Measurements from ENCODE around the gene MBOAT2. TPM values are rescaled to one million over a fixed set of nuclear protein-coding genes. Genes with fewer than 3 reads are reported as not detected.
"Not testable (repeated sequence)": the region's sequence is repeated elsewhere in the genome, so short reads cannot be mapped to it uniquely, and the experiment has no call there.

The MBOAT2 gene
- total and polyA plus RNA-seq, 5 donors = 4.5 to 11.0 (median 8.8) TPM

DNA sequence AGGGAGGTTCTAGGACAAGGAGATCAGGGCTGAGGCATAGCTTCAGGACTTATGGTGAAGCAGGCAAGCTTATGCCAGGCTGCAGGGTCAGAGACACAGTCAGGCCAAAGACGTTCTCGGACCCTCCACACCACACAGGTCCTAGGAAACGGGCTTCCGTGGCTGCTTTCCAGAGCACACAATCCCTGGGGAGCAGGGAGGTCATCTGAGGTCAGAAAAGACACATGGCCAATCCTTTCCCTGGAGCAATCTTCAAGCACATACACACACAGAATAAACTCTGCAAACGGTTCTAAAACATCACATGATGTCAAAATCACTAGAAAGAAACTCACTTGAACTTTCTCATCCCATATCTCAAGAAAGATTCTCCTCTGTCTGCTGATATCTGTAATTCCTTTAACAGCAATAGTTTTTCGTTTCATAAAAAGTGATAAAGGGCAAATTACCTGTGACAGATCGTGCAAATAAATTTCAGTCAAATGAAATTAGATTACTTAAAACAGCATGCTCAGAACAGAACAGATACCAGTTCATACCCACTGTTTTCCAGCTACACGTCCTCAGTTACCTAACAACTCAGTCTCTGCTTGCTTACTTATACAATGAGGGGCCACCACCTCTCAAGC, 63.9 kb downstream of the MBOAT2 start:
- DNase-seq (no peak), ATAC-seq (no peak)
- Histone ChIP-seq H3K27ac (ENCODE audit: low read length) (no peak overlapping the region), H3K27me3 (ENCODE audit: control insufficient read depth, insufficient read depth) (no peaks in the 10 kb centered on the region), H3K9me3 (ENCODE audit: control insufficient read depth, low read length) (no peaks in the 10 kb centered on the region), H3K4me3 (ENCODE audit: low read length) (no peak overlapping the region), H3K4me1 (ENCODE audit: control insufficient read depth, insufficient read depth, low read length) (no peaks in the 10 kb centered on the region)
- WGBS = 77% methylated on average over 8 of the region's 8 CpGs
- intact Hi-C loops (cut with DNase I) = no loop called here

DNA sequence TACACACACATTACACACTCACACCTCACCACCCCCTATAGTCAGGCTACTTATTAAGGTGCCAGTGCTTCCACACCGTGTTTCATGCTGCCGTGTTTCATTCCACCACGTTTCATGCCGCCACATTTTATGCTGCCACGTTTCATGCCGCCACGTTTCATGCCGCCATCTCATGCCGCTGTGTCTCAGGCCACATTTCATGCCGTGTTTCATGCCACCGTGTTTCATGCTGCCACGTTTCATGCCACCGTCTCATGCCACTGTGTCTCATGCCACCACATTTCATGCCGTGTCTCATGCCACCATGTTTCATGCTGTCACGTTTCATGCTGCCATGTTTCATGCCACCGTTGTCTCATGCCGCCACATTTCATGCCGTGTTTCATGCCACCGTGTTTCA, 65.1 kb downstream of the MBOAT2 start:
- WGBS = 98% methylated on average over 19 of the region's 19 CpGs
- Histone ChIP-seq H3K4me1 (ENCODE audit: control insufficient read depth, insufficient read depth, low read length) (no peaks in the 10 kb centered on the region), H3K4me3 (ENCODE audit: low read length) (no peak overlapping the region), H3K27me3 (ENCODE audit: control insufficient read depth, insufficient read depth) (no peaks in the 10 kb centered on the region), H3K27ac (ENCODE audit: low read length) (no peak overlapping the region), H3K9me3 (ENCODE audit: control insufficient read depth, low read length) (no peaks in the 10 kb centered on the region)
- ATAC-seq (no peak), DNase-seq (no peak)
- intact Hi-C loops (cut with DNase I) = no loop called here

DNA sequence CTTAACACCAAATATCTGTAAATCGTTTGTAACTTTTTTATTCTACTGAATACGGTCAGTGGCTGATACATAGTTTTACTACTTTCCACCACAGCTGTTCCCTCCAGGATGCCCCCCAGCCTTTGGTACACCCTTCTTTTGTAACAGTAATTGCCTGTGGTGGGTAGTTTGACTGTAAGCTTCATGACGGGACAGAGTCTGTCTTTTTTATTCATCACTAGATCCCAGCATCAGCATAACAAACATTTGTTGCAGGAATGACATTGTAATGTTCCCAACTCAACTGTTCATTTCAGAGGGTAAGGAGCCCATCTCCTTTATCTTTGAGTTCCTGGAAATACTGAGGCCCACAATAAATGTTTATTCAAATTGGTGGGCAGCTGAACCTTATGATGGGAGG, 67.5 kb downstream of the MBOAT2 start:
- DNase-seq (no peak), ATAC-seq (no peak)
- no peak overlapping the region for H3K4me3 ChIP-seq (ENCODE audit: low read length)
- intact Hi-C loops (cut with DNase I) = no loop called here
- no peaks in the 10 kb centered on the region for H3K9me3 ChIP-seq (ENCODE audit: control insufficient read depth, low read length)
- no peak overlapping the region for H3K27ac ChIP-seq (ENCODE audit: low read length)
- H3K4me1 ChIP-seq (ENCODE audit: control insufficient read depth, insufficient read depth, low read length) = no peaks in the 10 kb centered on the region
- no peaks in the 10 kb centered on the region for H3K27me3 ChIP-seq (ENCODE audit: control insufficient read depth, insufficient read depth)
- WGBS = 88% methylated on average over 3 of the region's 3 CpGs

DNA sequence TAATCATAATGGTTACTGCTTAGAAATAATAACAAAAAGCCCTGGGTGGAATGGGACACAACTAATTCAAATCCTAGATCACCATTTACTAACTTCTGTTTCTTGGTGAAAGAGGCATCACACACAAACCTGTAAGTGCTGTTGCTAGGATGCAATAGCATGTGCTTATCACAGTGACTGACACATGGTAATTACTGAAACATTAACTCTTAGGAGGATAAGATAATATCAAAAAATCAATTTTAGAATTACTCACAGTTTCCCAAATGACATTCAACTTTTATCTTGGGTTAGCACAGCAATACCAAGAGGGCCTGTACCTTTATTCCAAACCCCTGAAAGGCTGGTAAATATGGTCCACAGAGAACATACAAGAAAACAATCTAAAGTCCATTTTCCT, 69.1 kb downstream of the MBOAT2 start:
- Histone ChIP-seq H3K27ac (ENCODE audit: low read length) (no peak overlapping the region), H3K4me3 (ENCODE audit: low read length) (no peak overlapping the region), H3K27me3 (ENCODE audit: control insufficient read depth, insufficient read depth) (no peaks in the 10 kb centered on the region), H3K9me3 (ENCODE audit: control insufficient read depth, low read length) (no peaks in the 10 kb centered on the region), H3K4me1 (ENCODE audit: control insufficient read depth, insufficient read depth, low read length) (no peaks in the 10 kb centered on the region)
- intact Hi-C loops (cut with DNase I) = no loop called here
- DNase-seq (no peak), ATAC-seq (no peak)

DNA sequence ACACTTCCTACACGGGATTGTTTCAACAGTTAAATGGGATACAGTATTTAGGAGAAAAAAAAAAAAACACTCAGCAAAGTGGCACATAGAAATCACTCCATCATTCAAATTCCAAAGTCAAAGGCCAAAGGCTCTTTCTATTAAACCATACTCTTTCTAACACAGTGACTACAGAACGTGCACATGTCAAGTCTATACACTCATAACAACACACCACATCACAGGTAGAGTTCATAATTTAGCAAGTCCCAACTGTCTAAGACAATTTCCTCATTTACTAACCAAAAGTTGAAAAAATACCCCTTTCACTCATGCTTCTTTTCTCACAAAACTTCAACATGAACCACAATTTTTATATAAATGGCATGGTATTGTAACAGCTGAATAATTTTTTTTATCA, 70.8 kb downstream of the MBOAT2 start:
- 83% methylated on average over 2 of the region's 2 CpGs for WGBS
- ATAC-seq = no peak
- no peak overlapping the region for H3K27ac ChIP-seq (ENCODE audit: low read length)
- no peaks in the 10 kb centered on the region for H3K4me1 ChIP-seq (ENCODE audit: control insufficient read depth, insufficient read depth, low read length)
- H3K9me3 ChIP-seq (ENCODE audit: control insufficient read depth, low read length) = no peaks in the 10 kb centered on the region
- DNase-seq = no peak
- no peaks in the 10 kb centered on the region for H3K27me3 ChIP-seq (ENCODE audit: control insufficient read depth, insufficient read depth)
- H3K4me3 ChIP-seq (ENCODE audit: low read length) = no peak overlapping the region
- intact Hi-C loops (cut with DNase I) = no loop called here

DNA sequence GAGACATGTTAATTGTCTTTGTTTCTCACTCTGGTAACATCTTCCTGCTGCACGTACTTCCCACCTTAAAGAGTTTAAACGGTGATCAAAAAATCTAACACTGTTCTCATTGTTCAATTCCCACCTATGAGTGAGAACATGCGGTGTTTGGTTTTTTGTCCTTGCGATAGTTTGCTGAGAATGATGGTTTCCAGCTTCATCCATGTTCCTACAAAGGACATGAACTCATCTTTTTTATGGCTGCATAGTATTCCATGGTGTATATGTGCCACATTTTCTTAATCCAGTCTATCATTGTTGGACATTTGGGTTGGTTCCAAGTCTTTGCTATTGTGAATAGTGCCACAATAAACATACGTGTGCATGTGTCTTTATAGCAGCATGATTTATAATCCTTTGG, 73.3 kb downstream of the MBOAT2 start:
- intact Hi-C loops (cut with DNase I); H3K27me3 ChIP-seq (ENCODE audit: control insufficient read depth, insufficient read depth); DNase-seq; H3K9me3 ChIP-seq (ENCODE audit: control insufficient read depth, low read length); ATAC-seq; H3K27ac ChIP-seq (ENCODE audit: low read length); H3K4me3 ChIP-seq (ENCODE audit: low read length); H3K4me1 ChIP-seq (ENCODE audit: control insufficient read depth, insufficient read depth, low read length): not testable (repeated sequence)
- WGBS = 95% methylated on average over 5 of the region's 5 CpGs

DNA sequence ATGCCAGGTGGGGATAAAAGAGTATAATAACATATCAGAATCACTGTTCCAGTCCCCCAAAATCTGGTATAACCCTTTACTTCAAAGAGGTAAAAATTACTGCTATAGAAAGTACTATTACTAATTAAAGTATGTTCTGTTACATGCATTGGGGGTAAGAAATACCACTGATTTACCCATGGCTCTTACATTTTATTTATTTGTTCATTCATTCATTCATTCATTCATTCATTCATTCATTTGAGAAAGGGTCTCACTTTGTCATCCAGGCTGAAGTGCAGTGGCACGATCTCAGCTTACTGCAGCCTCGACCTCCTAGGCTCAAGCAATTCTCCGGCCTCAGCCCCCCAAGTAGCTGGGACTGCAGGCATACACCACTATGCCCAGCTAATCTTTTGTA, 74.4 kb downstream of the MBOAT2 start:
- Histone ChIP-seq H3K27ac (ENCODE audit: low read length) (no peak overlapping the region), H3K4me1 (ENCODE audit: control insufficient read depth, insufficient read depth, low read length) (no peaks in the 10 kb centered on the region), H3K27me3 (ENCODE audit: control insufficient read depth, insufficient read depth) (no peaks in the 10 kb centered on the region), H3K9me3 (ENCODE audit: control insufficient read depth, low read length) (no peaks in the 10 kb centered on the region), H3K4me3 (ENCODE audit: low read length) (no peak overlapping the region)
- 98% methylated on average over 3 of the region's 3 CpGs for WGBS
- no peak for DNase-seq
- intact Hi-C loops (cut with DNase I) = no loop called here
- no peak for ATAC-seq

DNA sequence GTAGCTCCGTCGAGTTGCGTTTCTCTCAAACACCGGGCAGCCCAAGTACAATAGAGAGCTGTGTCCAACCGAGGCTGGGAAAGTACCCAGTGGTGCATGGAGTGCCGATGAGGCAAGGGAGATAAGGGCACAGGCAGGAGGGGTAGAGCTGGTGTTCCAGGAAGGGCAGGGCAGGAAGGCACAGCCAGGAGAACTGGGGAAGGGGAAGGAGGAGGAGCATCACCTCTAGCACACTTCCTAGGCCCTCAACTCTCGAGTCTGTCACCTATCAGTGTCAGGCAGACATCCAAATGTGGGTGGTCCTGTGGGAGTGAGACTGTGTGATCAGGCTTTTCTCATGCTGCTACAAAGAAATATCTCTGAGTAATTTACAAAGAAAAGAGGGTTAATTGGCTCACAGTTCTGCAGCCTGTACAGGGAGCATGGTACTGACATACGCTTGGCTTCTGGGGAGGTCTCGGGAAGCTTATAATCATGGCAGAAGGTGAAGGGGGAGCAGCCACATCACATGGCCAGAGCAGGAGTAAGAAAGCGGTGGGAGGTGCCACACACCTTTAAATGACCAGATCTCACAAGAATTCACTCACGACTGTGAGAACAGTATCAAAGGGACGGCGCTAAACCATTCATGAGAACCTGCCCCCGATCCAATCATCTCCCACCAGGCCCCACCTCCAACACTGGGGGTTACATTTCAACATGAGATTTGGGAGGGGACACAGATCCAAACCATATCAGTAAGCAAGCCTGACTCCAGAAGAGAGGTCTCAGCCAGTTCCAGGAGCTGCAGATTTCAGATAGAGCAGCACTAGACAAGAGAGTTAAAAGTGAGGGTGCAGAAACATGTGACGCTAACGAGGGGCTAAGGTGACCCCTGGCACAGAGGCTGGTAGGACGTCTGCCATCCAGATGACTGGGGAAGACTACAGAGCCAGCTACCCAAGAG, 75.7 kb downstream of the MBOAT2 start:
- Histone ChIP-seq H3K4me3 (ENCODE audit: low read length) (no peak overlapping the region), H3K27me3 (ENCODE audit: control insufficient read depth, insufficient read depth) (no peaks in the 10 kb centered on the region), H3K9me3 (ENCODE audit: control insufficient read depth, low read length) (no peaks in the 10 kb centered on the region), H3K27ac (ENCODE audit: low read length) (no peak overlapping the region), H3K4me1 (ENCODE audit: control insufficient read depth, insufficient read depth, low read length) (no peaks in the 10 kb centered on the region)
- 83% methylated on average over 17 of the region's 17 CpGs for WGBS
- no peak for DNase-seq
- intact Hi-C loops (cut with DNase I) = no loop called here
- ATAC-seq = no peak

DNA sequence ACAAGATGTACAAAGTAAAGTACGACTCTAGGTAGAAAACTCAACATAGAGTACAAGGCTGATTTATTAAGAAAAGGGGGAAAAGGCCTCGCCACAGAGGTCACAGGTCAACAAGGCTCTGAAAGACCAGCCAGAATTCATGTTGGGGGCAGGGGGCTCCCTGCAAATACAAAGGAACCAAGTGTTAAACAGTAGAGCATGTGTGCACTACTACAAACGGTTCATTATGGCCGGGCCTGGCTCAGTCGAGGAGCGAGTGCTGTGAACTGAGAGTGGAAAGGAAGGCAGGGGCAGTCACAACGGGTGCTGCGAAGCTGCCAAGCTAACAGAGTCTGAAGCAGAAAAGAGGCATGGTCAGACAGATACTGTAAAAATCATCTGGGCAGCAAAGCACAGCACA, 77.1 kb downstream of the MBOAT2 start:
- DNase-seq (no peak), ATAC-seq (no peak)
- intact Hi-C loops (cut with DNase I) = no loop called here
- Histone ChIP-seq H3K4me3 (ENCODE audit: low read length) (no peak overlapping the region), H3K4me1 (ENCODE audit: control insufficient read depth, insufficient read depth, low read length) (no peaks in the 10 kb centered on the region), H3K27me3 (ENCODE audit: control insufficient read depth, insufficient read depth) (no peaks in the 10 kb centered on the region), H3K9me3 (ENCODE audit: control insufficient read depth, low read length) (no peaks in the 10 kb centered on the region), H3K27ac (ENCODE audit: low read length) (no peak overlapping the region)
- WGBS = 89% methylated on average over 8 of the region's 8 CpGs

DNA sequence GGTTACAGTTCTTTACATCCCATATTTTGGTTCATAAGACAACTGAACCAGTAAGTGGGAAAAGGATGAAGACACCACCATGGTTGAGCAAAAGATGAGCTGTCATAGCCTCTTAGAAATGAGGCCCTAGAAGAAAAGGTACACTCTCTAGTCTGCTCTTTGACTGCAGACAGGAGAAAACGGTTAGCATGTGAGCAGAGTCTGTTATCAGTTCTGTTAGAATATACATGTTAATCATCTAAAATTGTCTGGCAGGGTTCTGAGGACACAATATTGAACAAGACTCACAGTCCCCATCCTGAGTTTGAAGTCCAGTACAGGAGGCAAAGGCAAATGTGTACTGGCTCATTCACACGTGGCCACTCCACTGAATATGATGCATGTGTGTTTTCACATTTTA, 78.1 kb downstream of the MBOAT2 start:
- no peak for DNase-seq

DNA sequence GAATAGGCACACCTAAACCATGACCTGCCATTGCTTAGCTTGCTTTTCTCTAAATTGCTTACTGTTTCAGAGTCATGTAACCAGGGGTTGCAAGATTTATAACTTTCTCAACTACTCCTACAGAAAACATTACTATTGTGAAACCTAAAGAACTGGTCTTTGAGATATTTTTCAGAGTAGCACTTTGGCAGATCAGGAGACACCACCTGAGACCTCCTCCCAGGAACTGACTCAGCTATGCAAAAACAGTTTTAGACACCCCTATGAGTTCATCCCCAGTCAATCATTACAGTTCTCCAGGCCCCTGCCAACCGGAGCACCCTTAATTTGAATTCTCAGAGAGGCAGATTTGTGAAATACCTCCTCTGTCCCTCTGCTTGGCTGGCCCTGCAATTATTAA, 80.3 kb downstream of the MBOAT2 start:
- ATAC-seq (no peak), DNase-seq (no peak)
- H3K9me3 ChIP-seq (ENCODE audit: control insufficient read depth, low read length) = no peaks in the 10 kb centered on the region
- no peaks in the 10 kb centered on the region for H3K4me1 ChIP-seq (ENCODE audit: control insufficient read depth, insufficient read depth, low read length)
- WGBS = 96% methylated on average over 1 of the region's 1 CpG
- no peaks in the 10 kb centered on the region for H3K27me3 ChIP-seq (ENCODE audit: control insufficient read depth, insufficient read depth)
- no peak overlapping the region for H3K4me3 ChIP-seq (ENCODE audit: low read length)
- H3K27ac ChIP-seq (ENCODE audit: low read length) = no peak overlapping the region
- intact Hi-C loops (cut with DNase I) = no loop called here

More for the DNA sequence above, 78.1 kb downstream of the MBOAT2 start:
- Histone ChIP-seq H3K9me3 (ENCODE audit: control insufficient read depth, low read length) (no peaks in the 10 kb centered on the region), H3K27me3 (ENCODE audit: control insufficient read depth, insufficient read depth) (no peaks in the 10 kb centered on the region), H3K4me3 (ENCODE audit: low read length) (no peak overlapping the region), H3K27ac (ENCODE audit: low read length) (no peak overlapping the region), H3K4me1 (ENCODE audit: control insufficient read depth, insufficient read depth, low read length) (no peaks in the 10 kb centered on the region)
- ATAC-seq = no peak
- WGBS = 95% methylated on average over 2 of the region's 2 CpGs
- intact Hi-C loops (cut with DNase I) = no loop called here
